Panc1 (cell line): ENCODE results near the gene CCND3. TPM values are rescaled to one million over a fixed set of nuclear protein-coding genes. Genes with fewer than 3 reads are reported as not detected.

ENCODE experiments used
- ATAC-seq: fragments of 200-7000 bp; cut with Tn5 transposase; 2 replicates; pipeline ENCODE4 v1.9.1; 2020; ENCODE audit warnings: mild to moderate bottlenecking, moderate library complexity
- BruUV-seq: library from RNA; stranded (reverse); fragments of 400-500 nt; replicated peaks from 2 replicates; lab custom pipeline; 2021; lab: Mats Ljungman, UMichigan
- CTCF ChIA-PET: fragments of 300-600 bp; sonication (Branson Sonifier 250); formaldehyde crosslinking; loops from one replicate; lab custom pipeline; 2022; ENCODE audit warnings: antibody characterized with exemption; lab: Charles Lee
- POLR2A ChIA-PET: fragments of 300-600 bp; sonication (Branson Sonifier 250); formaldehyde crosslinking; loops from one replicate; lab custom pipeline; 2022; ENCODE audit warnings: antibody characterized with exemption; lab: Charles Lee
- DNase-seq: peaks from one replicate; pipeline ENCODE4 v3.0.0-alpha.2; 2010; ENCODE audit warnings: low read depth, low spot score
- H3K27ac ChIP-seq: 2 replicates; pipeline ENCODE4 v1.5.1; 2011; ENCODE audit warnings: mild to moderate bottlenecking, low read length, inconsistent platforms
- H3K27me3 ChIP-seq: fragments of 200-500 bp; sonication (Bioruptor generic); 2 replicates; pipeline ENCODE4 v1.6.0; 2014; ENCODE audit warnings: low read length, inconsistent platforms; ENCODE audit not compliant: control insufficient read depth, insufficient read depth
- H3K36me3 ChIP-seq: fragments of 200-500 bp; sonication (Bioruptor generic); 2 replicates; pipeline ENCODE4 v1.5.1; 2014; ENCODE audit warnings: inconsistent platforms, mild to moderate bottlenecking, low read length, moderate library complexity; ENCODE audit not compliant: control insufficient read depth, insufficient read depth
- H3K4me1 ChIP-seq: 2 replicates; pipeline ENCODE4 v1.5.1; 2011; ENCODE audit warnings: inconsistent platforms, mild to moderate bottlenecking, low read length, moderate library complexity; ENCODE audit not compliant: control insufficient read depth, insufficient read depth
- H3K4me3 ChIP-seq, 2 experiments: 2 replicates each; pipeline ENCODE4 v1.5.1; 2011 to 2012; ENCODE audit warnings: low read depth in 2 of 2, low read length in 2 of 2, mild to moderate bottlenecking in 2 of 2, inconsistent platforms in 1 of 2, moderate library complexity in 1 of 2
- H3K9me3 ChIP-seq: fragments of 200-500 bp; sonication (Bioruptor generic); 2 replicates; pipeline ENCODE4 v1.5.1; 2014; ENCODE audit warnings: low read depth, mild to moderate bottlenecking, inconsistent platforms, low read length, moderate library complexity; ENCODE audit not compliant: control insufficient read depth, insufficient read depth
- CTCF ChIP-seq: fragments of 450-650 bp; IDR thresholded peaks from 2 replicates; pipeline ENCODE4 v1.5.1; 2017; ENCODE audit warnings: mild to moderate bottlenecking
- POLR2AphosphoS5 ChIP-seq: IDR thresholded peaks from 2 replicates; pipeline ENCODE4 v1.6.1; 2012; ENCODE audit warnings: mild to moderate bottlenecking, low read depth, low read length, moderate library complexity
- REST ChIP-seq, 2 experiments: IDR thresholded peaks; 2 replicates each; pipeline ENCODE4 v1.6.1; 2011 to 2012; ENCODE audit warnings: low read depth in 2 of 2, control low read depth in 1 of 2, low read length in 1 of 2, mild to moderate bottlenecking in 1 of 2, moderate library complexity in 1 of 2; ENCODE audit not compliant: insufficient read depth in 1 of 2
- SIN3A ChIP-seq: IDR thresholded peaks from 2 replicates; pipeline ENCODE4 v1.6.1; 2012; ENCODE audit warnings: low read depth, mild to moderate bottlenecking, low read length, moderate library complexity, borderline replicate concordance; ENCODE audit not compliant: insufficient read depth
- in situ Hi-C: cut with HindIII; loops from 2 replicates; pipeline ENCODE4 v1.10.0; 2016; ENCODE audit warnings: low sequenced_read_pairs, low pct_unique_long_range_greater_than_20kb
- intact Hi-C: fragments of 100-400 bp; cut with micrococcal nuclease; formaldehyde crosslinking; loops from one replicate; pipeline ENCODE4 v1.10.0; 2022; ENCODE audit not compliant: unreplicated experiment
- total RNA-seq: library from RNA; stranded (reverse); gene quantifications from one replicate; pipeline ENCODE4 v1.2.1, GENCODE V29; 2021; ENCODE audit not compliant: unreplicated experiment

The CCND3 gene
- total RNA-seq, 1 experiment from 2014 or later: 36.8 TPM

- TF ChIP-seq CTCF (no peak), POLR2AphosphoS5 (no peak), SIN3A (no peak)
- DNase-seq (no peak), ATAC-seq (no peak)
- ChIA-PET CTCF (interaction anchor here (0.8 to 1.0 kb wide), 3 partner anchors 89 to 152 kb away, joined by 3 read pairs; partner anchors contain the start of gene TOMM6), POLR2A (interaction anchor here (0.6 to 0.7 kb wide), 2 partner anchors 16 to 93 kb away, joined by 7 to 15 read pairs; no protein-coding TSS in a partner anchor)
- H3K36me3 ChIP-seq: no peaks in the 10 kb centered on the region
- no peaks in the 10 kb centered on the region for H3K27me3 ChIP-seq
- H3K27ac ChIP-seq: peak overlapping the region; percentile 71; the same call in 1 of the 2 replicates
- in situ Hi-C loops: no loop called here
- intact Hi-C loops: no loop called here
- H3K4me1 ChIP-seq: peaks cover 45% of the 10 kb centered on the region
- peak overlapping the region in 1 of 2 experiments; percentile 90; a peak in 1 of 4 replicates for H3K4me3 ChIP-seq
- no TSS peak for BruUV-seq
- no peaks in the 10 kb centered on the region for H3K9me3 ChIP-seq
Measured at GRCh38 chr6:41939176-41939847, 2.3 kb downstream of the CCND3 start.

- Histone ChIP-seq H3K36me3 (no peaks in the 10 kb centered on the region), H3K27ac (no peak overlapping the region), H3K4me1 (peaks cover 46% of the 10 kb centered on the region), H3K9me3 (no peaks in the 10 kb centered on the region), H3K4me3 (no peak overlapping the region), H3K27me3 (no peaks in the 10 kb centered on the region)
- no peak for TF ChIP-seq CTCF
- no peak for TF ChIP-seq REST (IDR thresholded peaks at IDR 0.05; ENCODE audit: insufficient read depth in 1 of 2, low read depth in 2 of 2, low read length in 1 of 2)
- no peak for TF ChIP-seq POLR2AphosphoS5
- no peak for TF ChIP-seq SIN3A
- BruUV-seq: no TSS peak
- ChIA-PET CTCF (interaction anchor here (0.9 to 1.0 kb wide), 2 partner anchors 90 to 106 kb away, joined by 3 read pairs; no protein-coding TSS in a partner anchor), POLR2A (no interaction called here)
- DNase-seq: no peak
- in situ Hi-C loops (no loop called here), intact Hi-C loops (no loop called here)
- ATAC-seq: no peak
Measured at GRCh38 chr6:41938590-41939175, 2.9 kb downstream of the CCND3 start.
